ENCODE results near the gene ZNF280C. TPM values are rescaled to one million over a fixed set of nuclear protein-coding genes. Genes with fewer than 3 reads are reported as not detected.
A peak's percentile ranks its signal among the peaks of the same experiment; 100 is the strongest.

ZNF280C gene
- 0.79 and 0.90 TPM in 2 replicates for total RNA-seq

- peak; percentile 84 for DNase-seq (ENCODE audit: low read depth)
- peak within 1 kb of the TSS; percentile 60 for H3K4me3 ChIP-seq (ENCODE audit: low read depth, low read length)
- peak; percentile 43 for TF ChIP-seq CTCF (IDR thresholded peaks at IDR 0.05; ENCODE audit: insufficient read depth, low read length, severe bottlenecking)
- no peaks in the 10 kb centered on the region for H3K36me3 ChIP-seq (ENCODE audit: control insufficient read depth, insufficient read depth, low read length)
- no peaks in the 10 kb centered on the region for H3K27me3 ChIP-seq (ENCODE audit: control insufficient read depth, insufficient read depth, low read length)
- FAIRE-seq: peak; percentile 60
Observed at GRCh38 chrX:130268449-130269170, at the start of gene ZNF280C. Gene ZNF280C (minus strand): TSS chrX:130268899. CDS start chrX:130260449, 8,450 bp downstream.

DNA sequence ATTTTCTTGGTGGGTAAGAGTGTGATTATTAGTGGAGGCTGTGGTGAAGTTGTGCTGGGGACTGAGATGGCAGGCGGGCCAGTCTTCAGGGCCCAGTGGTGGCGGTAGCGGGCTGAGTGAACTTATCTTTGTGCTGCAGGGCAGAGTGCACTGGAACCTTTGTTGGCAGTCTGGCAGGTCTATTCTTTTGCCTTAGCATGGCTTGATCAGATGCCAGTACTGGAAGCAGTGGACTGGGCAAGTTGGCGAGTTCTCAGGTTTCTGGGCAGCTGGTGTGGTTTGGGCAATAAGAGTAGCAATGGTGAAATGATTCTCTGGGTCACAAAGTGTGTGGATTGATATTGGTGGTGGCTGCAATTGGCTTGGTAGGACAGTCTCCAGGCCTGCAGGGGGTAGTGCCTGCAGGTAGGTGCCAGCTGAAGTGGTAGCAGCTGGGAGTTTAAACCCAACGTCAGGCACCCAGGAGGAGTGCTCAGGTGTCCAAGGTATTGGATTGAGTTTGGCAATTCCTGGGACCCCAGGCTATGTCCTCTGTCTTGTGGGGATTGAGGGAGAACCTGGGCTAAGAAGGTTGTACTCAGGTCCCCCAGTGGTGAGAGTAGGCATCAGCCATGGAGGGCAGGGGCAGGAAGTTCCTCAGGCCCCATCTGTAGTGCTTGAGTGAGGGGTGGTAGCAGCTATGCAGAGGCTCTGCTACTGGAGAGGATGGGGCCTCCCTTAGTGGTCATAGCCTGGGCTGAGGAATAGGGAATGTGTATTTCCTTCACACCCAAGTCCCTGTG lies 36.1 kb upstream of the ZNF280C start:
- no peak for DNase-seq (ENCODE audit: low read depth)
- Histone ChIP-seq H3K4me3 (ENCODE audit: low read depth, low read length) (no peak overlapping the region), H3K27me3 (ENCODE audit: control insufficient read depth, insufficient read depth, low read length) (no peaks in the 10 kb centered on the region), H3K36me3 (ENCODE audit: control insufficient read depth, insufficient read depth, low read length) (no peaks in the 10 kb centered on the region)
- TF ChIP-seq CTCF (IDR thresholded peaks at IDR 0.05; ENCODE audit: insufficient read depth, low read length, severe bottlenecking): no peak
- peak; percentile 62 for FAIRE-seq

- Histone ChIP-seq H3K4me3 (ENCODE audit: low read depth, low read length) (no peak overlapping the region), H3K27me3 (ENCODE audit: control insufficient read depth, insufficient read depth, low read length) (no peaks in the 10 kb centered on the region), H3K36me3 (ENCODE audit: control insufficient read depth, insufficient read depth, low read length) (no peaks in the 10 kb centered on the region)
- TF ChIP-seq CTCF (IDR thresholded peaks at IDR 0.05; ENCODE audit: insufficient read depth, low read length, severe bottlenecking): no peak
- no peak for FAIRE-seq
- no peak for DNase-seq (ENCODE audit: low read depth)
Observed at GRCh38 chrX:130301977-130302376, 33.3 kb upstream of the ZNF280C start.

- FAIRE-seq (no peak), DNase-seq (ENCODE audit: low read depth) (no peak)
- no peaks in the 10 kb centered on the region for H3K27me3 ChIP-seq (ENCODE audit: control insufficient read depth, insufficient read depth, low read length)
- H3K4me3 ChIP-seq (ENCODE audit: low read depth, low read length): no peak overlapping the region
- H3K36me3 ChIP-seq (ENCODE audit: control insufficient read depth, insufficient read depth, low read length): no peaks in the 10 kb centered on the region
- no peak for TF ChIP-seq CTCF (IDR thresholded peaks at IDR 0.05; ENCODE audit: insufficient read depth, low read length, severe bottlenecking)
Observed at GRCh38 chrX:130301405-130301804, 32.7 kb upstream of the ZNF280C start.

DNA sequence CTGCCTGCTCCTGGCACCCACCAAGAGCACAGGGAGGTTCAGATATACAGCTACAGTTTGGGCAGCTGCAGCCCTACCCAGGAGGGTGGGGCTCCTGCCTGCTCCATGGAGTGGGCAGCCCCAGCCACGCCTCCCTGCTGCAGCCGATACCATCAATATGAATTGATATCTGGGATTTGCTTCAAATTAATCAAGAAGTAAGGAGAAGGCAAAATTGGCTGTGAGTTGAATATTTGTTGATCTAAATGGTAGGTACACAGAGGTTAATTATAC lies 31.2 kb upstream of the ZNF280C start:
- Histone ChIP-seq H3K4me3 (ENCODE audit: low read depth, low read length) (no peak overlapping the region), H3K36me3 (ENCODE audit: control insufficient read depth, insufficient read depth, low read length) (no peaks in the 10 kb centered on the region), H3K27me3 (ENCODE audit: control insufficient read depth, insufficient read depth, low read length) (no peaks in the 10 kb centered on the region)
- no peak for FAIRE-seq
- no peak for TF ChIP-seq CTCF (IDR thresholded peaks at IDR 0.05; ENCODE audit: insufficient read depth, low read length, severe bottlenecking)
- DNase-seq (ENCODE audit: low read depth): no peak
